GM20000 (cell line): ENCODE results near the gene SH3RF3.

Experiments used
- DNase-seq: peaks from one replicate; pipeline ENCODE4 v3.0.0; 2012; ENCODE audit warnings: low spot score
- TF ChIP-seq, protein P1 (sequence below): IDR thresholded peaks from 2 replicates; pipeline ENCODE4 v1.5.1; 2012; ENCODE audit warnings: mild to moderate bottlenecking, control low read depth; ENCODE audit errors: extremely low read depth, missing control alignments

The SH3RF3 gene

DNA sequence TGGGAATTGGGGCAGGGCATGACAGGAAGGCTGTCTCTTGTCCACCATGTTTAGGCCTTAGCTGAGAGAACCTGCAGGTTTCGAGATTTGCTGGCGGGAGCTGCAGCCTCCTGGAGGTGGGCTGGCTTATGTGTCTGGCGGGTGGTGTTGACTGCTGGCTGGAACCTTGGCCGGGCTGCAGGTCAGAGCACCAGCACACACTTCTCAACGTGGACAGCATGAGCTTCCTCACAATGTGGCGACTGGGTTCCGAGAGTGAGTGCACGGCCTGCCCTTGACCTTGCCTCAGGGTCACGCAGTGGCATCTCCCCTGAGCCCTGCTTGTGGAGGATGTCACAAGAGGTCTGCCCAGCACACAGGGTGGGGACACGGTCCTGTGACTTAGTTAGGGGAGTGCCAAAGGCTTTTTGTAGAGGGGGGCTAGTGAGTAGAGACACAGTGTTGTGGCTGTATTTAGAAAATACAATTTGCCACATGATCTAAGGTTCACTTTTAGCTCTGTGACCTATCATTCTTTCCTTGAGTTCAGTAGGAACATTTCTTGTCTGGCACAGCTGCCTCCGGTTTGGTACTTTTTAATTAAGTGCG, 350.0 kb downstream of the SH3RF3 start:
- no peak for DNase-seq

DNA sequence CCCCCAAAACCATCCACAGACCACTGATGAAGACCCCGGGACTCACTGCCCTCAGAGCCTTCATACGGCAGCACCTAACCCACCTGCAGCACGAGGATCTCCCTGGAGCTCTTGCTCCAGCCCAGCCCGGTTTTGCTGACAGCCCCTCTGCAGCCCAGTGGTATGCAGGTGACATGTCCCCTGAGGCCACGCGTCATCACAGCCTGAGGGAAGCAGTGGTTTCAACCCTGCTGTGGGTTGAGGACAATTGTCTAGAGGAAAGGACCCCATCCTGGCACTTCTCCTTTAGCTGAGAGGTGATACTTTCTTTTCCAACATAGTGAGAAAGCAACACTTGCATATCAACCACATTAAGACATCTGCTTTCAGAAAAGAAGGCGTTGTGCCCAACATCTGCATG, 350.8 kb downstream of the SH3RF3 start:
- DNase-seq = no peak
- TF ChIP-seq, protein P1, sequence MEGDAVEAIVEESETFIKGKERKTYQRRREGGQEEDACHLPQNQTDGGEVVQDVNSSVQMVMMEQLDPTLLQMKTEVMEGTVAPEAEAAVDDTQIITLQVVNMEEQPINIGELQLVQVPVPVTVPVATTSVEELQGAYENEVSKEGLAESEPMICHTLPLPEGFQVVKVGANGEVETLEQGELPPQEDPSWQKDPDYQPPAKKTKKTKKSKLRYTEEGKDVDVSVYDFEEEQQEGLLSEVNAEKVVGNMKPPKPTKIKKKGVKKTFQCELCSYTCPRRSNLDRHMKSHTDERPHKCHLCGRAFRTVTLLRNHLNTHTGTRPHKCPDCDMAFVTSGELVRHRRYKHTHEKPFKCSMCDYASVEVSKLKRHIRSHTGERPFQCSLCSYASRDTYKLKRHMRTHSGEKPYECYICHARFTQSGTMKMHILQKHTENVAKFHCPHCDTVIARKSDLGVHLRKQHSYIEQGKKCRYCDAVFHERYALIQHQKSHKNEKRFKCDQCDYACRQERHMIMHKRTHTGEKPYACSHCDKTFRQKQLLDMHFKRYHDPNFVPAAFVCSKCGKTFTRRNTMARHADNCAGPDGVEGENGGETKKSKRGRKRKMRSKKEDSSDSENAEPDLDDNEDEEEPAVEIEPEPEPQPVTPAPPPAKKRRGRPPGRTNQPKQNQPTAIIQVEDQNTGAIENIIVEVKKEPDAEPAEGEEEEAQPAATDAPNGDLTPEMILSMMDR = no peak

More for the DNA sequence above, 350.0 kb downstream of the SH3RF3 start:
- TF ChIP-seq, protein P1 = no peak

DNA sequence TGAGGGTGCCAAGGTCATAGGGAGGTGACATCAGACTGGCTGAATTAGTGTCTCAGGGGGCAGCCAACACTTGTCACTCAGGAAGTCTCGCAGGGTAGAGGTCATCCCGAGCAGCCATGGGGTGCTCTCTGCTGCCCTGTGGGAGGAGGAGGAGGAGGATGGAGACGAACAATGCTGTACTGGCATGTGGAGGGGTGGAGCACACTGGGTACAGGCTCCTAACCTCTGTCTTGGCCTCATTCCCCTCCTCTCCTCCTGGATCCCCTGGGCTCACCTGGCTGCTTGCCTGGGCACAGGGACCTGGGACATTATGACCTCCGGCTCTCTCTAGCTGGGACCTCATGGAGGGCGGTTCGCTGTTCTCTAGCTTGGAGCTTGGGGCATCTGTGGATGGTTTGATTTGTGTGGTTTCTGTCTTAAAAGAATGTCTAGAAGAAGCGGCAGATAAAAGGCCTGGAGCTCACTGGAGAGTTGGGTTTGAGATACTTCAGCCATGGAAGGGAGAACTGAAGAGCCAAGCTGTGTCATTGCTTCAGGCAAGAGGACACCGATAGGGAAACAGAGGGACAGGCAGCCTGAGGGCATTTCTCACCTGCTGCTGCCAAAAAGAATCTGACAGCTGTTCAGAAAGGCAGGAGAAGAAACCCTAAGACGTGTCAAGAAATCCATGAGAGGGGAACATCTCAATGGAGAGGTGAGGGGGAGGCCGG, 351.6 kb downstream of the SH3RF3 start:
- TF ChIP-seq, protein P1 = no peak
- no peak for DNase-seq

DNA sequence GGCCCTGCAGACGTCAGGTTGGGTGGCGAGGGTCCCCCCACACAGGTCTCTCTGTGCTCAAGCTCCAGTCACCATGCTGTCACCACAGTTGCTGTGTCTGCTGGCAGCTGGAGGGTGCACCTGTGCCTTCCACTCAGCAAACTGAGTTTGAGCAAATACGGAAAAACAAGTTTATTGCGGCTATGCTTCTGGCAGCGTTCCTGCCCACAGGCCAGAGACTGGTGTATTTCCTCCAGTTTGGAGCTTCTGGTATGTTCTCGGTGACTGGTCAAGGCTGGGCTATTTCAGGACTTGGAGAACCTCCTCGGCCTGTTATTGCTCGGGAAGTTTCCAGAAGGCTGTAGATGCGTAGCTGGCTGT, 352.2 kb downstream of the SH3RF3 start:
- no peak for DNase-seq
- TF ChIP-seq, protein P1 = no peak

DNA sequence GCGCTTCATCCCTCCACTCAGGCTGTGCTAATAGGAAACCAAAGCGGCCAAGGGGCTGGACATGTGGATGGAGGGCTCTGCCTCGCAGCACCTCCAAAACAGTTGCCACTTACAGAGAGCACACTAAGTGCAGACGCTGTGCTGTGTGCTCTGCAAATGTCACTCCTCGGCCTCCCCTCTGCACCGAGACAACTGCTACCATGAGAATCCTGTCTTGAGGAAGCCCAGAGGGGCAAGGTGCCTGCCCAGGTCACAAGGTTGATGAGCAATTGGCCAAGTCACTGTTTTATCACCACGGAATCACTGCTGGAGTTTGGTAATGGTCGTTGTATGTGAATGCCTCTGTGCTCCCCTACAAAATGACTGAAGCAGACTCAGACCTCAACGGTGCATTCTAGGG, 352.6 kb downstream of the SH3RF3 start:
- TF ChIP-seq, protein P1 = no peak
- no peak for DNase-seq

DNA sequence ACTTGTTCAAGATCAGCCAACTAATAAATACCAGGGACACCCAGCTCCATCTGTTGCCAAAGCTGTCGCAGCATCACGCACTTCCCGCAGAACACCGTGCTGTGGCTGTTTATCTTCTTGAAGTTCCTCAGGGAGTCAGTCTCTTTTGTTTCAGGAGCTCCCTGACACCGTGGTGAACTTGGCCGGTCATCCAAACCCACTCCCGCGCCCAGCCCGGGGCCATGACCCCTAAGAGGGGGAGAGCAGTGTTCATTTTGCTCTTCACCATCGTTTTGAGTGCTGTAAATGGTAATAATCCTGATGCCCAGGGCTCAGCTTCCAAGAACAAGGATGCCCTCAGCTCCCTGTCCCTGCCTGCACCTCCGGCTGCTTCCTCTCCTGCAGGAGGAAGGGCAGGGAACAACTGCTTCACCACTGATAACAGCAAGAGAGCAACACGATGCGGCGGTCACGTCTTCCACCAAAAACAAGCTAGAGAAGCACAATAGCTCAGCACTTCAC, 353.4 kb downstream of the SH3RF3 start:
- TF ChIP-seq, protein P1 = no peak
- no peak for DNase-seq

DNA sequence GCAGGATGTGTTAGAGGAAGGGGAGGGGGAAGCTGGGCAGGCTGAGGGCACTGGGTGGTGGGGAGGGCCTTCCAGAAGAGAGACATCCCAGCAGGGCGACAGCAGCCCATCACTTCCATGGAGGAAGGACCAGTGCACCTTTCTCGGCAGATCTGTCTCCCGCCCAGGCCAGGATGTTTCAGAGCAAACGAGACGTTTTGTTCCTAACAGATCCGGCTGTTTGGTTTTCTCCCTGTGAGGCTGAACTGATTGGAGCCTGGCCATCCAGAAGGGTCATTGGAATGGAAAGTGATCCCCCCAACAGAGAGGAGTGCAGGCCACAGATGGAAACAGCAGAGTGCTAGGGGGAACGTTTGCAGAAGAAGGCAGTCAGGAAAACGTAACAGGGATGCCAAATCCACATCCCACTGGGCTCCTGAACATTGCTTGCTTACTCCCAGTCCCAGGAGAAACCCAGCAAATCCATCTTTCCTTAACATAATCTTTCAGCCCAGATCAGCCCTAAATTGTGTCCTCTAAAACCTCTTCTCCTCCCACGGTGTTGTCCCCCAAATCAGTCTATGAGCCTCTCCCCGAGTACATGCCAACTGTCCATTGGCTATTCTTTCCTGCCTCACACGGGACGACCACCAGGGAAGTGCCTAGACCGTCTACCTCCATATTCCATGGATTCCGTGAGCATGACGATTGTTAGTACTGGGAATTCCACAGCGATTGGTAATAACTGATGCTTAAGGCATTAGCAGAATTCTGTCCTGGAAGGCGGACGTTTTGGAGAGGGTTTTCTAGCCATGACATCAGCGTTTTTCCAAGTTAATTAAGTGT, 357.9 kb downstream of the SH3RF3 start:
- TF ChIP-seq, protein P1 = no peak
- DNase-seq = no peak
